HG03039 (cell line): Measurements from ENCODE around the gene AUTS2.

Source experiments
- ATAC-seq: cut with Tn5 transposase; IDR thresholded peaks from one replicate; pipeline ENCODE4 v1.9.1; 2021; ENCODE audit warnings: mild to moderate bottlenecking, moderate library complexity; ENCODE audit not compliant: unreplicated experiment

The AUTS2 gene

GRCh38 chr7:69654381-69654780 is 56.1 kb downstream of the AUTS2 start:
- no peak for ATAC-seq

GRCh38 chr7:69654849-69655707 is 56.8 kb downstream of the AUTS2 start:
- ATAC-seq: no peak

GRCh38 chr7:69656077-69656476 is 57.8 kb downstream of the AUTS2 start:
- no peak for ATAC-seq

- ATAC-seq: no peak
Observed at GRCh38 chr7:69656890-69657289, 58.6 kb downstream of the AUTS2 start.

GRCh38 chr7:69657331-69657730 is 59.1 kb downstream of the AUTS2 start:
- ATAC-seq: no peak

- ATAC-seq: no peak
Observed at GRCh38 chr7:69657985-69658384, 59.7 kb downstream of the AUTS2 start.

- ATAC-seq: no peak
Observed at GRCh38 chr7:69659983-69660382, 61.7 kb downstream of the AUTS2 start.

- no peak for ATAC-seq
Observed at GRCh38 chr7:69661342-69661741, 63.1 kb downstream of the AUTS2 start.

GRCh38 chr7:69663911-69664832 is 65.9 kb downstream of the AUTS2 start:
- peak; percentile 49 for ATAC-seq

- ATAC-seq: no peak
Observed at GRCh38 chr7:69665369-69665768, 67.1 kb downstream of the AUTS2 start.

GRCh38 chr7:69668339-69668870 is 70.1 kb downstream of the AUTS2 start:
- no peak for ATAC-seq

- no peak for ATAC-seq
Observed at GRCh38 chr7:69670701-69671100, 72.4 kb downstream of the AUTS2 start.

- ATAC-seq: no peak
Observed at GRCh38 chr7:69673074-69673473, 74.8 kb downstream of the AUTS2 start.

GRCh38 chr7:69674701-69675182 is 76.5 kb downstream of the AUTS2 start:
- peak; percentile 75 for ATAC-seq

GRCh38 chr7:69676247-69676646 is 78.0 kb downstream of the AUTS2 start:
- ATAC-seq: no peak

GRCh38 chr7:69677054-69677852 is 79.0 kb downstream of the AUTS2 start:
- no peak for ATAC-seq

- ATAC-seq: no peak
Observed at GRCh38 chr7:69677881-69678493, 79.7 kb downstream of the AUTS2 start.

- ATAC-seq: no peak
Observed at GRCh38 chr7:69678494-69679187, 80.4 kb downstream of the AUTS2 start.

- ATAC-seq: no peak
Observed at GRCh38 chr7:69681181-69681580, 82.9 kb downstream of the AUTS2 start.
